HG03039 (cell line): Measurements from ENCODE around the gene AMMECR1.
"Not testable (repeated sequence)": the region's sequence is repeated elsewhere in the genome, so short reads cannot be mapped to it uniquely, and the experiment has no call there.

Source experiments
- ATAC-seq: cut with Tn5 transposase; IDR thresholded peaks from one replicate; pipeline ENCODE4 v1.9.1; 2021; ENCODE audit warnings: mild to moderate bottlenecking, moderate library complexity; ENCODE audit not compliant: unreplicated experiment

Gene AMMECR1

GRCh38 chrX:110173192-110174175 is 144.4 kb downstream of the AMMECR1 start:
- ATAC-seq = no peak

DNA sequence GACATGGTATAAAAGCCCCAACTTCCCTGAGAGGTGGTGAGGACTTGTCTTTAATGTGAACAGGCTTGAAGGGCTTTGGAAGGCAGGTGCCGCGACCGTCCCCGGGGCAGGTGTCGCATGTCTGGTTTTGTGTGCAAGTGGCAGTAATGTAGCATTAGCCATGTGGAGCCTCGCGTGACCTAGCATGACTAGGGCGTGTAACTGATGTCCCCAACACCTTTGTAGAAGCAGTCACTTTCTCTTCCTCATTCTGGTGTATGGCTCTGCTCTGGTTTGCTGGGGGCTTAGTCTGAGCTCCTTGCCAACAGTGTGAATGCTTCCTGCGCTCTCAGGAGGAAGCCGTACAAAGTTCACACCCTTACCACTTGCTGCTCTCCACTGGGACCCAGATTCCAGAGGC is 145.7 kb downstream of the AMMECR1 start:
- ATAC-seq = peak; percentile 96

DNA sequence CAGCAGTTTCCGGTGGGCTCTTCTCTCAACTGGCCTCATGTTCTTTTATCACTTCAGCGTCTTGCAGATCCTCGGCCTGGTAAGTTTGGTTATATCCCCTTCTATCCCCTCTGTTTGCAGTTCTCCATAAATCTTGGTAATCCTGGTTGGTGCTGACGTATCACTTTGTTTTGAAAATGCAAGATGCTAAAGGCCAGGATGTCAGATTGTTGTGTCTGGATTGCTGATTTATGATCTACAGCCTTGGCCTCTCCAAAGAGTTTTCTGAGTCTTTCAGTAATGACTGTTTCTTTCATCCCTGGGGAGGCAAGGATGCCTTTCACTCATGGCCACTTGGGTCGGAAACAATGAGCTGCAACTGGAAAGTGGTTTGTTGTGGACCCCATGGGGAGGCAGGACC is 146.4 kb downstream of the AMMECR1 start:
- ATAC-seq = no peak

DNA sequence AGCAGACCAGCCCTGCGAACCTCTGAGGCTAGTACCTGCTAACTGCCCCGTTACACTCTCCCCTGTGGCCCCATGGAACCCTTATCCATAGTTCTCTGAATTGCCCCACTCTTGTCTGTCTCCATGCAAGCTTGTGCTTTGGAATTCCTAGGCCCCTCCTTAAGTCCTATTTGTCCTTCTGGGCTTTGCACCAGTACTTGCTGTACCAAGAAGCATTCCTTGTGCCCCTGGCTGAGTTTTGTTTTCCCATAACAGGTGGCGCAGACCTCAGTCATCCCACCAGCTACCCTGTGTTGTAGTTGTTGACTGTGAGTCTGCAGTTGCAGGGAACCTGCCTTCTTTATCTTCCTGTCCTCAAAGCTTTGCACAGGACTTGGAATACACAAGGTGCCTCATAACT is 147.9 kb downstream of the AMMECR1 start:
- ATAC-seq = no peak

DNA sequence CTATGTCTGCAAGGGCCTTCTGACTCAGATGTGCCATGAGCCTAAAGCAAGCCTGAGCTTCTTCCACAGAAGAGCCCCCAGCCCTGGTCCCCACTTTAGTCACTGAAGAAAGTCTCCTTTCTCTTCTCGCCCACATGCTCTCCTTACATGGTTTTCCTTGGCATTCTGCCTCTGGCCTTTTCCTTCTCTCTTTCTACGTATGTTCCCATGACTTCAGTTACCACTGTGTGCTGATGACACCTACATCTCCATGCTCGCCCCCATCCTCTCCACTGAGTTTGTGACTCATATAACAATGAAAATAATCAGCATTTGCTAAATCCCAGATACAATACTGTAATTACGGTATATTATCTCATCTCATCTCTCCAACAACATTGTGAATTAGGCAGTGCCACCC is 149.3 kb downstream of the AMMECR1 start:
- ATAC-seq = no peak

- ATAC-seq = no peak
Measured at GRCh38 chrX:110167952-110168451, 149.9 kb downstream of the AMMECR1 start.

GRCh38 chrX:110163488-110163887 is 154.4 kb downstream of the AMMECR1 start:
- no peak for ATAC-seq

DNA sequence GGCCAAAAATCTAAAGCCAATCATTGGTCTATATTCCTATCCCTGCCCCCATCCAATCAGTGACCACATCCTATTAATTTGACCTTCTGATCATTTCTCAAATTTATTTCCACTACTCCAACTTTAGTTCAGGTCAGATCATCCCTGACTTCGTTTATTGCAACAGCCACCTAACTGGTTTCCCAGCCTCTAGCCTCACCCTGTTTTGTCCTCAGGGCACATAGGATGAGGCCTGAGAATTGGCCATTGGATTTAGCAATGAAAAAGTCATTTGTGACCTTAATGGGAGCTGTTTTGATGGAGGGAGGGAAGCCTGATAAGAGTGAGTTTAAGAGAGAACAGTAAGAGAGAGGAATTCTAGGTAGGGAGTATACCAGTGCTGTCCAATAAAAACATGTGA is 155.0 kb downstream of the AMMECR1 start:
- ATAC-seq = no peak

DNA sequence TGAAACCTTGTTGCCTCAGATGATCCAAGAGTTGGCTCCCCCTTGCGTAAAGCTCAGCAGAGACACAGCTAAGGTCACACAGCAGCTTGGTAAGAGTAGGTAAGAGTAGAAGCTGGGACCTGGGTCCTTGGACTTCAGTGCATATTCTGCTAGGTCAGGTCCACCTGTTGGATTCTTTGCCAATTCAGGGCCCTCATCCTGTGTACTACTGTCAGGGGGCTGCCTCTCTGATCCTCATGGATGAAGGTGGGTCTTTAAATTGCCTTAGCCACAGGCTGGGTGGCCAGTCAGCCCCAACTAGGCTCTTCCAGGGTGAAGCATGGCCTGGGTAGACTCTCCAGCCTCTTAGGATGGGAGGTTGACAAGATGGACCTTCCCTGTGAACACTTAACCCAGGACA is 155.8 kb downstream of the AMMECR1 start:
- no peak for ATAC-seq

DNA sequence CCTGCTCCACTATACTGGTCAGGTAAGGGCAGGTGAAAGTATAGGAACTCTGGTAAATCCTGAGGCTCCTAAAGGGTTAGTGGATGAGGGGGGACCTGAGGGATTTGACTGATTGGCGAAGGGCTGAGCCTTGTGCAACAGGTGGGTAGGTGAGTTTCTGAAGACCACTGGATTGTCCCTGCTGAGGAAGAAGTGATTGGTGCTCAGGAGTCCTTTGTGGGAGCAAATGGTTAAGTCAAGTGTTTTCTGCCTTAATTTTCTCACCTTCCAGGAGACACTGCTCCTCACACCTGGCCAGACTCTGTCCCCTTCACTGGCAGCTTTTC is 156.6 kb downstream of the AMMECR1 start:
- ATAC-seq = no peak

DNA sequence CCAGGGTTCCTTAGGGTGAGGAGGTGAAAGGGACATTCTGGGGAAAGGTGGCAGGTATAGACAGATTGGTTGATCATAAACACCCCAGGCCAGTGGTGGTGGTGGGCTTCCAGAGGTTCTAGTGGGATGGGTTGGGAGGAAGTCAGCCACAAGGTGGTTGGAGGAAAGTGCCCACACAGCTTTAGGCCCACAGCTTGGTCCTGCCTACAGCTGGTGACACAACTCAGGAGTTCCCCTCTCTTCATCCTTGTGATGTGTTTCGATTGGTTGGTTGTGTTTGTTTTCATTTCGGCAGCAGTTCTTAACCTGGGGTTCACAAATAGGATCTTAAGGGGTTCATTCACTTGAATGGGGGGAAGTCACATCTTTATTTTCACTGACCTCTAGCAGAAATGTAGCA is 158.0 kb downstream of the AMMECR1 start:
- no peak for ATAC-seq

DNA sequence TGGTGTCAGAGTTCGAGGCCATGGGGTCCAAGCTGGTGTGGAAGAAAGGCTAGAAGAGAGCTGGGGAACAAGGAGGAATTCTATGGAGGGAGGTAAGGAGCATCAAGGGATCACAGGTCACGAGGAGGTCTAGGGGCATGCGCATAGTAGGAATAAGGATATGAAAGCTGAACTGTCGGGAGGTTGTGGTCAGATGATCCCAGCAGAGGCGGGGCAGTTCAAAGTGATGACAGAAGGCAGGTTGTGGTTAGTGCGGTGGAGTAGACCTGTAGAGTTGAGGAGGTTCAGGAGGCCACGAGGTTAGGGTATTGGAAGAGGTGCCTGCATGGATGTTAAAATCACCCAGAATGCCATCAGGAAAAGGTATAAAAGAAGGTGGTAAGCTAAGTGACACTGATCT is 158.7 kb downstream of the AMMECR1 start:
- ATAC-seq = no peak

DNA sequence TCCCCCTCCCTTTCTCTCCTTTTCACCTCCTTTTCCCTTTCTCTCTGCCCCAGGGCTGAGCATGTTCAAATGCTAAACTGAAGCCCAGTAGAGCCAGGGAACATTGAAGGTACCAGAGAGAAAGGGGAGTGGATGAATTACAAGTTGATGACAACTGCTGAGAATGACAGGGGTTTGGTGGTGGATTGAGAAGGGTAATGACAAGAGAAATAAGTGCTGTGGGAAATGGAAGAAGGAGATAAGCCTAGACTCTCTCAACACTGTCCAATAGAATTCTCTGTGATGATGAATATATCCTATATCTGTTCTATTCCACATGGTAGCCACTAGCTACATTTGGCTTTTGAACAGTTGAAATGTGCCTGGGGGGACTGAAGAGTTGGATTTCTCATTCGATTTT is 160.4 kb downstream of the AMMECR1 start:
- no peak for ATAC-seq

GRCh38 chrX:110156167-110156754 is 161.6 kb downstream of the AMMECR1 start:
- ATAC-seq = no peak

- ATAC-seq = no peak
Measured at GRCh38 chrX:110155759-110156158, 162.1 kb downstream of the AMMECR1 start.

DNA sequence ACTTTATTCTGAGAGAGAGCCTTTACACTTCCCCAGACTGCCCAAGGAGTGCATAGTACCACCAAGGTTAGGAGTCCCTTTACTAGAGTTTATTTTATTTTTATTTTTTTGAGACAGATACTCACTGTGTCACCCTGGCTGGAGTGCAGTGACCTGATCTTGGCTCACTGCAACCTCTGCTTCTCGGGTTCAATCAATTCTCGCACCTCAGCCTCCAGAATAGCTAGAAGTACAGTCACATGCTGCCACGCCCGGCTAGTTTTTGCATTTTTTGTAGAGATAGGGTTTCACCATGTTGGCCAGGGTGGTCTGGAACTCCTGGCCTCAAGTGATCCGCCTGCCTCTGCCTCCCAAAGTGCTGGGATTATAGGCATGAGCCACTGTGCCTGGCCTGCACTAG is 163.6 kb downstream of the AMMECR1 start:
- not testable (repeated sequence) for ATAC-seq

DNA sequence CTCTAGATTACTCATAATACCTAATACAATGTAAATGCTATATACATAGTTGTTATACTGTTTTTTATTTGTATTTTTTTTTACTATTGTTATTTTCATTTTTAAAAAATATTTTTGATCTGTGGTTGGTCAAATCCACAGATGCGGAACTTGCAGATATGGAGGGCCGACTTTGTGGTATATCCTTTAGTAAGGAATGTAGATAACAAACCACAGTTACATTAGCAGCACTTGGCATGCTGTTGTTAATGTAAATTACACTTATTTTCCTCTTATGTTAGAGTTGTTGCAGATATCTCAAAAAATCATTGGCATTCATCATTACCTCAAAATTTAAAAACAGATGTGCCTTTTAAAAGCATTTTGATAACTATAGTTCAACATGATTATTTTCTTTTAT is 164.0 kb downstream of the AMMECR1 start:
- ATAC-seq = no peak

GRCh38 chrX:110153244-110153643 is 164.6 kb downstream of the AMMECR1 start:
- ATAC-seq = no peak

DNA sequence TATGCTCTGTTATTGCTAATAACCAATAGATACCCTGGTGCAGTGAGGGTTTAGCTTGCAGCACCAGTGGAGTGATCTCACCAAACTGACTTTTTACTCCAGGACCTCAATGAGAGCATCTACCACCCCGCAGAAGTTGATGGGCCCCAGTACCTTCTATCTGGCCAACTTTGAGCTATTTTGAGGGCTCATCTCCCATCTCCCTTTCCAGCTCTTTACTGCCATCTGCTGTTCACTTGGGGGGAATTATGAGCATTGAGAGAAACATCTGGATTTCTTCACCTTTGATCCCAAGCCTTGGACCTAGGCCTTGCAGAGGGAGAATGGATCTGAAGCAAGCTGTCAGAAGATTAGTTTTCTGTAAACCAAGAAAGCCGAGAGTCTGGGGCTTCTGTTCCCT is 171.4 kb downstream of the AMMECR1 start:
- no peak for ATAC-seq

GRCh38 chrX:110145854-110146253 is 172.0 kb downstream of the AMMECR1 start:
- no peak for ATAC-seq

DNA sequence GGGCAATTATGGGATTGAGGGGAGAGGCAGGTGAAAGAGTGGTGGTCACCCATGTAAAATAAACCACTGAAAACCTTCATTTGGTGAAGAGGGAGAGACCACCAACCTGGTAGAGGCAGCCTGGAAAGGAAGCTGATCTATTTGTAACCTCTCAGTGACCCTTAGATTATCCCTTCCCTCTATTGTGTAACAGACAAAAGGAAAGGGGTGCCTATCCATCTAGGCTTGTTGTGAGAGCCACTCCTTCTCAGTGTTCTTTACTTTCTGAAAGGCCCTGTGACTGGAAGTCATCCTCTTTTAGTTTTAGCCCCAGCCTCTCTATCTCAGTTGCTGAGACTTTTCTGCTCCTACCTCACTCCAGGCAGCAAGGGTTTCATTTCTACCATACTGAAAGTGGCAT is 172.6 kb downstream of the AMMECR1 start:
- ATAC-seq = no peak
